GM18508 (cell line): ENCODE results near the gene PLOD3.

Experiments used
- ATAC-seq: cut with Tn5 transposase; IDR thresholded peaks from one replicate; pipeline ENCODE4 v1.9.1; 2021; ENCODE audit warnings: moderate number of reproducible peaks; ENCODE audit not compliant: insufficient read depth, unreplicated experiment

The PLOD3 gene

GRCh38 chr7:101239191-101239950 is 22.0 kb upstream of the PLOD3 start:
- ATAC-seq, result no peak

GRCh38 chr7:101238226-101239182 is 21.1 kb upstream of the PLOD3 start:
- no peak for ATAC-seq

- no peak for ATAC-seq
Observed at GRCh38 chr7:101237206-101238067, 20.1 kb upstream of the PLOD3 start, which contains the start of gene CLDN15. Gene CLDN15 (minus strand): TSS chr7:101237802. CDS start chr7:101237581, 221 bp downstream.

GRCh38 chr7:101236292-101236835 is 19.0 kb upstream of the PLOD3 start:
- ATAC-seq, result no peak

- ATAC-seq, result no peak
Observed at GRCh38 chr7:101235522-101235921, 18.1 kb upstream of the PLOD3 start.

GRCh38 chr7:101235050-101235449 is 17.7 kb upstream of the PLOD3 start:
- ATAC-seq, result no peak

- ATAC-seq, result no peak
Observed at GRCh38 chr7:101234636-101235035, 17.3 kb upstream of the PLOD3 start.

GRCh38 chr7:101233907-101234547 is 16.6 kb upstream of the PLOD3 start:
- no peak for ATAC-seq

GRCh38 chr7:101232141-101232850 is 14.9 kb upstream of the PLOD3 start:
- ATAC-seq, result no peak

- ATAC-seq, result no peak
Observed at GRCh38 chr7:101231644-101232043, 14.3 kb upstream of the PLOD3 start.

GRCh38 chr7:101226721-101227120 is 9.3 kb upstream of the PLOD3 start:
- ATAC-seq, result no peak

GRCh38 chr7:101225650-101226049 is 8.3 kb upstream of the PLOD3 start:
- no peak for ATAC-seq

- ATAC-seq, result no peak
Observed at GRCh38 chr7:101223528-101223927, 6.1 kb upstream of the PLOD3 start.

GRCh38 chr7:101222275-101222830 is 5.0 kb upstream of the PLOD3 start:
- no peak for ATAC-seq

GRCh38 chr7:101220295-101220694 is 2.9 kb upstream of the PLOD3 start:
- ATAC-seq, result no peak

- ATAC-seq, result peak; percentile 4
Observed at GRCh38 chr7:101218236-101219125, 1.1 kb upstream of the PLOD3 start.

GRCh38 chr7:101216860-101217387 is 457 bp downstream of the PLOD3 start:
- ATAC-seq, result peak; percentile 3
